ENCODE measurements around the gene STAT4. TPM values are rescaled to one million over a fixed set of nuclear protein-coding genes. Genes with fewer than 3 reads are reported as not detected.

The STAT4 gene
- total RNA-seq, 1 donor, result 0.54 TPM

- DNase-seq (ENCODE audit: low read depth), result no peak
- no peak for TF ChIP-seq CTCF (IDR thresholded peaks at IDR 0.05; ENCODE audit: insufficient read depth, low read length)
- no peak overlapping the region for H3K4me3 ChIP-seq (ENCODE audit: low read depth, low read length)
Observed at GRCh38 chr2:191018048-191018447, 132.7 kb downstream of the STAT4 start.

- no peak for TF ChIP-seq CTCF (IDR thresholded peaks at IDR 0.05; ENCODE audit: insufficient read depth, low read length)
- DNase-seq (ENCODE audit: low read depth), result no peak
- no peak overlapping the region for H3K4me3 ChIP-seq (ENCODE audit: low read depth, low read length)
Observed at GRCh38 chr2:191015831-191016230, 135.0 kb downstream of the STAT4 start.

GRCh38 chr2:191015239-191015638 is 135.6 kb downstream of the STAT4 start:
- H3K4me3 ChIP-seq (ENCODE audit: low read depth, low read length), result no peak overlapping the region
- TF ChIP-seq CTCF (IDR thresholded peaks at IDR 0.05; ENCODE audit: insufficient read depth, low read length), result no peak
- DNase-seq (ENCODE audit: low read depth), result no peak

- DNase-seq (ENCODE audit: low read depth), result no peak
- H3K4me3 ChIP-seq (ENCODE audit: low read depth, low read length), result peak overlapping the region; percentile 95
- TF ChIP-seq CTCF (IDR thresholded peaks at IDR 0.05; ENCODE audit: insufficient read depth, low read length), result no peak
Observed at GRCh38 chr2:191014653-191015020, 136.2 kb downstream of the STAT4 start.

GRCh38 chr2:191013932-191014652 is 136.7 kb downstream of the STAT4 start, which contains the start of gene STAT1:
STAT1 (minus strand) TSS chr2:191014171; CDS start chr2:191010003, 4,168 bp downstream.
- no peak for TF ChIP-seq CTCF (IDR thresholded peaks at IDR 0.05; ENCODE audit: insufficient read depth, low read length)
- DNase-seq (ENCODE audit: low read depth), result peak; percentile 89
- H3K4me3 ChIP-seq (ENCODE audit: low read depth, low read length), result peak within 1 kb of the TSS; percentile 95

- peak overlapping the region; percentile 95 for H3K4me3 ChIP-seq (ENCODE audit: low read depth, low read length)
- no peak for TF ChIP-seq CTCF (IDR thresholded peaks at IDR 0.05; ENCODE audit: insufficient read depth, low read length)
- DNase-seq (ENCODE audit: low read depth), result no peak
Observed at GRCh38 chr2:191013682-191013931, 137.2 kb downstream of the STAT4 start.

Data from fibroblast of the aortic adventitia (primary cell).